ENCODE measurements around the gene ZNF566.

The ZNF566 gene

GRCh38 chr19:36526581-36526980 lies 37.2 kb upstream of the ZNF566 start:
- H3K4me1 ChIP-seq (ENCODE audit: control insufficient read depth in 1 of 2, insufficient read depth in 1 of 2, low read depth in 1 of 2, low read length in 1 of 2) = peaks cover 13 to 16% of the 10 kb centered on the region in 2 experiments
- H3K4me3 ChIP-seq (ENCODE audit: low read depth in 1 of 2, low read length in 1 of 2) = no peak overlapping the region
- no peak overlapping the region for H3K27ac ChIP-seq
- no peaks in the 10 kb centered on the region for H3K27me3 ChIP-seq
- no peak for TF ChIP-seq CTCF (IDR thresholded peaks at IDR 0.05)
- no peaks in the 10 kb centered on the region for H3K9me3 ChIP-seq
- H3K36me3 ChIP-seq = no peaks in the 10 kb centered on the region

GRCh38 chr19:36524617-36525016 lies 35.3 kb upstream of the ZNF566 start:
- Histone ChIP-seq H3K36me3 (no peaks in the 10 kb centered on the region), H3K9me3 (no peaks in the 10 kb centered on the region), H3K4me1 (ENCODE audit: control insufficient read depth in 1 of 2, insufficient read depth in 1 of 2, low read depth in 1 of 2, low read length in 1 of 2) (peaks cover 13 to 16% of the 10 kb centered on the region in 2 experiments), H3K27me3 (no peaks in the 10 kb centered on the region), H3K27ac (no peak overlapping the region), H3K4me3 (ENCODE audit: low read depth in 1 of 2, low read length in 1 of 2) (no peak overlapping the region)
- no peak for TF ChIP-seq CTCF (IDR thresholded peaks at IDR 0.05)

- no peak for TF ChIP-seq CTCF (IDR thresholded peaks at IDR 0.05)
- Histone ChIP-seq H3K4me3 (ENCODE audit: low read depth in 1 of 2, low read length in 1 of 2) (no peak overlapping the region), H3K4me1 (ENCODE audit: control insufficient read depth in 1 of 2, insufficient read depth in 1 of 2, low read depth in 1 of 2, low read length in 1 of 2) (no peaks in the 10 kb centered on the region), H3K27ac (no peak overlapping the region), H3K36me3 (no peaks in the 10 kb centered on the region), H3K27me3 (no peaks in the 10 kb centered on the region), H3K9me3 (peaks cover 87% of the 10 kb centered on the region)
Measured at GRCh38 chr19:36514012-36514612, 24.8 kb upstream of the ZNF566 start.

- Histone ChIP-seq H3K36me3 (no peaks in the 10 kb centered on the region), H3K4me1 (ENCODE audit: control insufficient read depth in 1 of 2, insufficient read depth in 1 of 2, low read depth in 1 of 2, low read length in 1 of 2) (no peaks in the 10 kb centered on the region), H3K27ac (no peak overlapping the region), H3K9me3 (peaks cover 53% of the 10 kb centered on the region), H3K4me3 (ENCODE audit: low read depth in 1 of 2, low read length in 1 of 2) (no peak overlapping the region), H3K27me3 (no peaks in the 10 kb centered on the region)
- no peak for TF ChIP-seq CTCF (IDR thresholded peaks at IDR 0.05)
Measured at GRCh38 chr19:36508325-36508724, 19.0 kb upstream of the ZNF566 start.

GRCh38 chr19:36501973-36502372 lies 12.6 kb upstream of the ZNF566 start:
- no peaks in the 10 kb centered on the region for H3K27me3 ChIP-seq
- no peak overlapping the region for H3K4me3 ChIP-seq (ENCODE audit: low read depth in 1 of 2, low read length in 1 of 2)
- no peaks in the 10 kb centered on the region for H3K36me3 ChIP-seq
- TF ChIP-seq CTCF (IDR thresholded peaks at IDR 0.05) = no peak
- peaks cover 25% of the 10 kb centered on the region for H3K9me3 ChIP-seq
- no peak overlapping the region for H3K27ac ChIP-seq
- no peaks in the 10 kb centered on the region for H3K4me1 ChIP-seq (ENCODE audit: control insufficient read depth in 1 of 2, insufficient read depth in 1 of 2, low read depth in 1 of 2, low read length in 1 of 2)

All from neutrophil (primary cell).